Adrenal gland (tissue), 5 donors: ENCODE results near the gene MYEF2.

Source experiments
- CTCF ChIP-seq, 6 experiments: fragments of 450-650 bp in 4 of 6; fragments of 200-600 bp in 2 of 6; sonication (generic) in 1 of 6; IDR thresholded peaks; 1 replicate in 5 of 6; 2 replicates in 1 of 6; pipeline versions ENCODE4 v1.5.1 to v1.8.0; 2016 to 2021; ENCODE audit warnings: antibody characterized with exemption in 6 of 6, mild to moderate bottlenecking in 2 of 6, moderate library complexity in 1 of 6
- POLR2A ChIP-seq, 2 donors: fragments of 450-650 bp; IDR thresholded peaks; one replicate each; pipeline ENCODE4 v1.6.1; 2017; ENCODE audit warnings: antibody characterized with exemption in 2 of 2, mild to moderate bottlenecking in 2 of 2, moderate library complexity in 1 of 2
- donor health status: DM: no; HTN: no; CAD: no.

- no peak for TF ChIP-seq CTCF (IDR thresholded peaks at IDR 0.05)
- TF ChIP-seq POLR2A (IDR thresholded peaks at IDR 0.05): no peak
These were observed 57.4 kb downstream of the MYEF2 start, which contains the start of gene SLC24A5 for GRCh38 chr15:48120745-48121144.
